Esophagus muscularis mucosa (tissue), 4 donors: Measurements from ENCODE around the gene ITPKB.
"Not testable (repeated sequence)": the region's sequence is repeated elsewhere in the genome, so short reads cannot be mapped to it uniquely, and the experiment has no call there.

Experiments used
- CTCF ChIP-seq, 3 experiments: fragments of 200-600 bp in 2 of 3; fragments of 450-650 bp in 1 of 3; sonication (generic) in 2 of 3; IDR thresholded peaks; one replicate each; pipeline ENCODE4 v1.5.1; 2017 to 2019; ENCODE audit warnings: antibody characterized with exemption in 3 of 3, mild to moderate bottlenecking in 2 of 3, moderate library complexity in 1 of 3
- EP300 ChIP-seq: sonication (generic); formaldehyde crosslinking; IDR thresholded peaks from one replicate; pipeline ENCODE4 v1.6.1; 2017; ENCODE audit warnings: antibody characterized with exemption
- POLR2A ChIP-seq: fragments of 450-650 bp; IDR thresholded peaks from one replicate; pipeline ENCODE4 v1.6.1; 2017; ENCODE audit warnings: antibody characterized with exemption, moderate library complexity, mild to moderate bottlenecking, low read depth
- POLR2AphosphoS5 ChIP-seq, 2 donors: sonication (generic); formaldehyde crosslinking; IDR thresholded peaks; one replicate each; pipeline ENCODE4 v1.6.1; 2017; ENCODE audit warnings: antibody characterized with exemption in 2 of 2

- not testable (repeated sequence) for TF ChIP-seq POLR2A; CTCF (IDR thresholded peaks at IDR 0.05); EP300; POLR2AphosphoS5 (IDR thresholded peaks at IDR 0.05)
These were observed 121.4 kb downstream of the ITPKB start for GRCh38 chr1:226617719-226618118.
